CD14-positive monocyte (primary cell): Measurements from ENCODE around the gene OLFM2. TPM values are rescaled to one million over a fixed set of nuclear protein-coding genes. Genes with fewer than 3 reads are reported as not detected.

Experiments
- DNase-seq, 3 donors: peaks; one replicate each; pipeline ENCODE4 v3.0.0-alpha.2; 2011 to 2022
- H2AFZ ChIP-seq: 2 replicates; pipeline ENCODE4 v1.6.0; 2012; ENCODE audit warnings: mild to moderate bottlenecking, low read depth, low read length, inconsistent platforms; ENCODE audit not compliant: insufficient read depth, poor library complexity, severe bottlenecking
- H3K27ac ChIP-seq, 2 donors: 1 replicate in 1 of 2; 2 replicates in 1 of 2; pipeline ENCODE4 v1.5.1; 2012 to 2013; ENCODE audit warnings: low read length in 2 of 2, control low read depth in 1 of 2, inconsistent platforms in 1 of 2, low read depth in 1 of 2, mild to moderate bottlenecking in 1 of 2
- H3K27me3 ChIP-seq, 2 donors: one replicate each; pipeline versions ENCODE4 v1.6.0 to v1.6.1; 2011 to 2013; ENCODE audit warnings: low read length in 2 of 2; ENCODE audit not compliant: control insufficient read depth in 2 of 2, insufficient read depth in 2 of 2
- H3K36me3 ChIP-seq, 2 donors: replicated peaks in 1 of 2; 1 replicate in 1 of 2; 2 replicates in 1 of 2; pipeline versions ENCODE4 v1.5.1 to v1.6.1; 2012 to 2013; ENCODE audit warnings: low read length in 2 of 2, control low read depth in 1 of 2, inconsistent platforms in 1 of 2, mild to moderate bottlenecking in 1 of 2; ENCODE audit not compliant: insufficient read depth in 2 of 2, control insufficient read depth in 1 of 2
- H3K4me1 ChIP-seq, 2 donors: 1 replicate in 1 of 2; 2 replicates in 1 of 2; pipeline versions ENCODE4 v1.5.1 to v1.6.1; 2012 to 2013; ENCODE audit warnings: low read length in 2 of 2, control low read depth in 1 of 2, inconsistent platforms in 1 of 2, mild to moderate bottlenecking in 1 of 2, moderate library complexity in 1 of 2; ENCODE audit not compliant: insufficient read depth in 2 of 2, control insufficient read depth in 1 of 2
- H3K4me2 ChIP-seq: replicated peaks from 2 replicates; pipeline ENCODE3; 2012; ENCODE audit warnings: low read length, moderate library complexity, mild to moderate bottlenecking; ENCODE audit not compliant: poor library complexity, severe bottlenecking; ENCODE audit errors: extremely low read depth
- H3K4me3 ChIP-seq, 3 experiments: fragments of 200-600 bp in 1 of 3; sonication (generic) in 1 of 3; replicated peaks in 1 of 3; 1 replicate in 2 of 3; 2 replicates in 1 of 3; pipeline ENCODE4 v1.5.1; 2011 to 2013; ENCODE audit warnings: low read length in 3 of 3, mild to moderate bottlenecking in 3 of 3, control low read depth in 2 of 3, low read depth in 2 of 3, inconsistent platforms in 1 of 3, moderate library complexity in 1 of 3
- H3K79me2 ChIP-seq: 2 replicates; pipeline ENCODE4 v1.6.0; 2012; ENCODE audit warnings: mild to moderate bottlenecking, control low read depth, inconsistent platforms, low read length, moderate library complexity; ENCODE audit not compliant: insufficient read depth
- H3K9ac ChIP-seq: 2 replicates; pipeline ENCODE4 v1.6.0; 2017; ENCODE audit warnings: low read length, mild to moderate bottlenecking; ENCODE audit not compliant: insufficient read depth, poor library complexity, severe bottlenecking
- H3K9me3 ChIP-seq, 2 donors: replicated peaks in 1 of 2; 1 replicate in 1 of 2; 2 replicates in 1 of 2; pipeline versions ENCODE4 v1.5.1 to v1.6.1; 2012 to 2013; ENCODE audit warnings: low read length in 2 of 2, control low read depth in 1 of 2; ENCODE audit not compliant: control insufficient read depth in 1 of 2, insufficient read depth in 1 of 2
- H4K20me1 ChIP-seq: 2 replicates; pipeline ENCODE4 v1.6.0; 2012; ENCODE audit warnings: mild to moderate bottlenecking, low read length, control low read depth, moderate library complexity; ENCODE audit not compliant: insufficient read depth
- H3K27ac Mint-ChIP-seq, 7 donors: one replicate each; pipeline ENCODE4 v1.8.0; 2020; ENCODE audit warnings: mild to moderate bottlenecking in 7 of 7, mixed read lengths in 7 of 7, moderate library complexity in 6 of 7, inconsistent platforms in 2 of 7
- H3K27me3 Mint-ChIP-seq, 3 donors: one replicate each; pipeline ENCODE4 v1.8.0; 2021 to 2022; ENCODE audit warnings: low read depth in 3 of 3, mild to moderate bottlenecking in 3 of 3, mixed read lengths in 3 of 3, moderate library complexity in 3 of 3, inconsistent platforms in 1 of 3
- H3K36me3 Mint-ChIP-seq, 2 donors: one replicate each; pipeline ENCODE4 v1.8.0; 2020; ENCODE audit warnings: mixed read lengths in 2 of 2, inconsistent platforms in 1 of 2, mild to moderate bottlenecking in 1 of 2
- H3K4me1 Mint-ChIP-seq: one replicate; pipeline ENCODE4 v1.8.0; 2020; ENCODE audit warnings: mild to moderate bottlenecking, mixed read lengths
- H3K4me3 Mint-ChIP-seq, 2 donors: one replicate each; pipeline ENCODE4 v1.8.0; 2020; ENCODE audit warnings: mild to moderate bottlenecking in 2 of 2, mixed read lengths in 2 of 2, moderate library complexity in 1 of 2
- H3K9me3 Mint-ChIP-seq, 7 donors: one replicate each; pipeline ENCODE4 v1.8.0; 2020 to 2022; ENCODE audit warnings: mixed read lengths in 7 of 7, mild to moderate bottlenecking in 6 of 7, moderate library complexity in 6 of 7, inconsistent platforms in 2 of 7
- WGBS: methylation state at CpG from one replicate; pipeline ENCODE4 v1.1.5; 2013; ENCODE audit warnings: missing lambda C conversion rate; ENCODE audit not compliant: insufficient coverage; 5-methylcytosine and 5-hydroxymethylcytosine counted together
- intact Hi-C, 2 donors: fragments of 100-400 bp; cut with micrococcal nuclease; formaldehyde crosslinking; loops; one replicate each; pipeline versions ENCODE4 v1.15.0 to v1.15.1; 2023
- polyA plus RNA-seq, 3 donors: library from polyadenylated mRNA; depleted of rRNA in 1 of 3; unstranded in 2 of 3; stranded (reverse) in 1 of 3; fragments of 300-500 nt in 2 of 3; fragments of >200 nt in 1 of 3; fragmentation: Illumina TruSeq in 2 of 3; gene quantifications; 1 replicate in 2 of 3; 2 replicates in 1 of 3; pipeline ENCODE4 v1.2.3, GENCODE V29; 2012 to 2021
- TF ChIP-seq, protein P1 (sequence below): fragments of 200-600 bp; IDR thresholded peaks from one replicate; pipeline ENCODE4 v1.8.0; 2022; ENCODE audit warnings: antibody characterized with exemption, mild to moderate bottlenecking

OLFM2 gene
- polyA plus RNA-seq, 3 donors: not detected

DNA sequence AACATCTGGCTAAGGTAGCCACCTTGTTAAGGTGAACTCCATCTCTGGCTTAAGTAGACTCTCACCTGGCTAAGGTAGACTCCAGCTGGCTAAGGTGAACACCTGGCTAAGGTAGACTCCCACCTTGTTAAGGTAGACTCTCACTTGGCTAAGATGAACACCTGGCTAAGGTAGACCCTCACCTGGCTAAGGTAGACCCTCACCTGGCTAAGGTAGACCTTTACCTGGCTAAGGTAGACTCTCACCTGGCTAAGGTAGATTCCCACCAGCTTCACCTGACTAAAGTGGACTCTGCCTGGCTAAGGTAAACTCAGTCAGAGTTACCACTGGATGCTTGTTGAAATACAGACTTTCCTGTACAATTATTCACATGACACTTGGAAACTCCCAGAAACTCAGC lies 77.5 kb downstream of the OLFM2 start:
- intact Hi-C loops: no loop called here
- Mint-ChIP-seq H3K4me3 (no peak overlapping the region), H3K27ac (no peak overlapping the region), H3K4me1 (peaks cover 14% of the 10 kb centered on the region), H3K27me3 (peaks cover 2 to 9% (median 3%) of the 10 kb centered on the region in 3 donors), H3K36me3 (peaks cover 0 to 5% of the 10 kb centered on the region in 2 donors), H3K9me3 (peaks cover 0 to 5% (median 4%) of the 10 kb centered on the region in 7 donors)
- no peaks in the 10 kb centered on the region for H3K79me2 ChIP-seq
- DNase-seq: no peak
- TF ChIP-seq, protein P1, sequence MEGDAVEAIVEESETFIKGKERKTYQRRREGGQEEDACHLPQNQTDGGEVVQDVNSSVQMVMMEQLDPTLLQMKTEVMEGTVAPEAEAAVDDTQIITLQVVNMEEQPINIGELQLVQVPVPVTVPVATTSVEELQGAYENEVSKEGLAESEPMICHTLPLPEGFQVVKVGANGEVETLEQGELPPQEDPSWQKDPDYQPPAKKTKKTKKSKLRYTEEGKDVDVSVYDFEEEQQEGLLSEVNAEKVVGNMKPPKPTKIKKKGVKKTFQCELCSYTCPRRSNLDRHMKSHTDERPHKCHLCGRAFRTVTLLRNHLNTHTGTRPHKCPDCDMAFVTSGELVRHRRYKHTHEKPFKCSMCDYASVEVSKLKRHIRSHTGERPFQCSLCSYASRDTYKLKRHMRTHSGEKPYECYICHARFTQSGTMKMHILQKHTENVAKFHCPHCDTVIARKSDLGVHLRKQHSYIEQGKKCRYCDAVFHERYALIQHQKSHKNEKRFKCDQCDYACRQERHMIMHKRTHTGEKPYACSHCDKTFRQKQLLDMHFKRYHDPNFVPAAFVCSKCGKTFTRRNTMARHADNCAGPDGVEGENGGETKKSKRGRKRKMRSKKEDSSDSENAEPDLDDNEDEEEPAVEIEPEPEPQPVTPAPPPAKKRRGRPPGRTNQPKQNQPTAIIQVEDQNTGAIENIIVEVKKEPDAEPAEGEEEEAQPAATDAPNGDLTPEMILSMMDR: no peak
- H3K4me2 ChIP-seq: no peak overlapping the region
- no peak overlapping the region for H3K27ac ChIP-seq
- H3K4me3 ChIP-seq: no peak overlapping the region
- H3K27me3 ChIP-seq: no peaks in the 10 kb centered on the region
- H3K36me3 ChIP-seq: no peaks in the 10 kb centered on the region
- H3K9me3 ChIP-seq: no peaks in the 10 kb centered on the region
- no peak overlapping the region for H2AFZ ChIP-seq
- H4K20me1 ChIP-seq: no peaks in the 10 kb centered on the region
- peaks cover 0 to 12% of the 10 kb centered on the region in 2 donors for H3K4me1 ChIP-seq
- H3K9ac ChIP-seq: no peak overlapping the region

DNA sequence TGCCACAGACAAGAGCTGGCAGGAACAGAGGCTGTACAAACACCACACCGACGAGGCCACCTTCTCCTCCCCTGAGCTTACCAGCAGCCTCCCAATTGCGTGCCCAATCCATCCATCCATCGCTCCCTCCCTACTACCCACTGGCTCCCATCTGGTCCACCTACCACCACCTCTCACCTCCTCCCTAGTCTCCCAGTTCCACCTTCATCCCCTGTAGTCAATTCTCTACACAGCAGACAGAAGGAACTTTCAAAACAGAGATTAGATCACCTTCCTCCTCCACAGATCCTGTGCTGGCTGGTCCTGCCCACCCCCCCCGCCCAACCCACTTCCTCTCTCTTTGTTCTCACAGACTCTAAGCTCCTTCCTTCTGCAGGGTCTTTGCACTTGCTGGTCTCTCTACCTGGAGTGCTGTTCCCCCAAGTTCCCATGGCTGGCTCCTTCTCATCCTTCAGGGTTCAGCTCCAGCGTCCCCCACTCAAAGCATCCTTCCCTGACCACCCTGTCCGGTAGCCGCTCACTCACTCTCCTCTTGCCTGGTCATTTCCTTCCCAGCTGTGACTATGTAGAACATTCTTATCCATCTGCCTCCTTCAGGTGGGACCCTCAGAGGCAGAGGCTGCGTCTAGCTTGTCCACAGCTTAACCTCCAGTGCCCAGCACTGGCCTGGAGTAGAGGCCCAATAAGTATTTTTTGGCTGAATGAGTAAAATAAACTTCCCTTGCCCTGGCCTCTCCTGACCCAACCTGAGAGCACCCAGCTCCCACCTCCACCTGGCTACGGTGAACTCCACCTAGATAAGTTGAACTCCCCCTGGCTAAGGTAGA lies 78.2 kb downstream of the OLFM2 start:
- Histone ChIP-seq H3K9ac (no peak overlapping the region), H3K27ac (no peak overlapping the region), H3K4me1 (peaks cover 0 to 12% of the 10 kb centered on the region in 2 donors), H3K27me3 (no peaks in the 10 kb centered on the region), H3K4me2 (no peak overlapping the region), H4K20me1 (no peaks in the 10 kb centered on the region), H3K36me3 (no peaks in the 10 kb centered on the region), H3K9me3 (no peaks in the 10 kb centered on the region), H3K4me3 (no peak overlapping the region), H2AFZ (no peak overlapping the region), H3K79me2 (no peaks in the 10 kb centered on the region)
- peaks cover 0 to 5% (median 4%) of the 10 kb centered on the region in 7 donors for H3K9me3 Mint-ChIP-seq
- intact Hi-C loops: no loop called here
- TF ChIP-seq, protein P1: no peak
- peaks cover 2 to 9% (median 3%) of the 10 kb centered on the region in 3 donors for H3K27me3 Mint-ChIP-seq
- H3K4me3 Mint-ChIP-seq: no peak overlapping the region
- WGBS: 58% methylated on average over 8 of the region's 10 CpGs
- H3K27ac Mint-ChIP-seq: peak overlapping the region in 2 of 7 donors; percentile 59 to 79
- peaks cover 14% of the 10 kb centered on the region for H3K4me1 Mint-ChIP-seq
- DNase-seq: no peak
- peaks cover 0 to 5% of the 10 kb centered on the region in 2 donors for H3K36me3 Mint-ChIP-seq
